Adrenal gland (tissue), 19 donors: ENCODE results near the gene COQ10A. TPM values are rescaled to one million over a fixed set of nuclear protein-coding genes. Genes with fewer than 3 reads are reported as not detected.
A peak's percentile ranks its signal among the peaks of the same experiment; 100 is the strongest.

Experiments
- DNase-seq, 7 donors: peaks; one replicate each; pipeline ENCODE4 v3.0.0-alpha.2; 2019 to 2020
- H3K27ac ChIP-seq, 5 donors: fragments of 200-600 bp; sonication (generic) in 4 of 5; 1 replicate in 3 of 5; 2 replicates in 2 of 5; pipeline versions ENCODE4 v1.5.1 to v1.8.0; 2016 to 2020; ENCODE audit warnings: mild to moderate bottlenecking in 1 of 5
- H3K27me3 ChIP-seq: fragments of 200-600 bp; 2 replicates; pipeline ENCODE4 v1.8.0; 2021
- H3K36me3 ChIP-seq, 2 donors: fragments of 200-600 bp; replicated peaks in 1 of 2; 1 replicate in 1 of 2; 2 replicates in 1 of 2; pipeline versions ENCODE4 v1.5.1 to v1.8.0; 2018 to 2022
- H3K4me1 ChIP-seq, 2 donors: fragments of 200-600 bp; replicated peaks in 1 of 2; 1 replicate in 1 of 2; 2 replicates in 1 of 2; pipeline versions ENCODE4 v1.5.1 to v1.8.0; 2018 to 2021
- H3K4me3 ChIP-seq, 4 donors: fragments of 200-600 bp; sonication (generic) in 3 of 4; one replicate each; pipeline ENCODE4 v1.5.1; 2016 to 2018
- H3K9me3 ChIP-seq, 3 donors: fragments of 200-600 bp; sonication (generic) in 1 of 3; replicated peaks in 1 of 3; 1 replicate in 2 of 3; 2 replicates in 1 of 3; pipeline versions ENCODE4 v1.5.1 to v1.8.0; 2016 to 2021
- POLR2A ChIP-seq, 2 donors: fragments of 450-650 bp; IDR thresholded peaks; one replicate each; pipeline ENCODE4 v1.6.1; 2017; ENCODE audit warnings: antibody characterized with exemption in 2 of 2, mild to moderate bottlenecking in 2 of 2, moderate library complexity in 1 of 2
- WGBS, 4 donors: extraction: QIAGEN DNeasy Blood & Tissue Kit in 2 of 4; methylation state at CpG; one replicate each; pipeline versions ENCODE4 v1.1.5 to v1.1.7; 2013 to 2017; 5-methylcytosine and 5-hydroxymethylcytosine counted together
- intact Hi-C, 2 donors: fragments of 100-400 bp; cut with DNase I; formaldehyde crosslinking; loops; one replicate each; pipeline versions ENCODE4 v1.14.1 to v1.15.0; 2022 to 2023
- long read RNA-seq, 10 donors: library from polyadenylated mRNA in 3 of 10; unstranded in 2 of 10; stranded (forward) in 1 of 10; transcript quantifications; one replicate each; pipeline ENCODE4 v2.0.0 and lab custom pipeline, GENCODE V29; 2021 to 2026
- polyA plus RNA-seq, 3 donors: library from polyadenylated mRNA; stranded (reverse); fragments of 200-250 nt in 2 of 3; fragments of 350-450 nt in 1 of 3; fragmentation: Illumina TruSeq in 1 of 3; extraction: RNeasy Lipid Tissue Mini Kit (QIAGEN cat#74804) in 1 of 3; gene quantifications; one replicate each; pipeline ENCODE4 v1.2.3, GENCODE V29; 2013 to 2014
- total RNA-seq, 9 donors: library from RNA; depleted of rRNA in 4 of 9; stranded (reverse); fragments of >200 nt in 4 of 9; fragments of 120-200 nt in 1 of 9; fragmentation: NEBNext Ultra II Directional in 1 of 9; extraction: Animal tissue kit (Norgen Biotek cat#: 25700) in 1 of 9; gene quantifications; one replicate each; pipeline versions ENCODE4 v1.1.0 to v1.2.4, GENCODE V29; 2013 to 2023
- TF ChIP-seq, protein P1 (sequence below), 6 experiments: fragments of 450-650 bp in 4 of 6; fragments of 200-600 bp in 2 of 6; sonication (generic) in 1 of 6; IDR thresholded peaks; 1 replicate in 5 of 6; 2 replicates in 1 of 6; pipeline versions ENCODE4 v1.5.1 to v1.8.0; 2016 to 2021; ENCODE audit warnings: antibody characterized with exemption in 6 of 6, mild to moderate bottlenecking in 2 of 6, moderate library complexity in 1 of 6
- donor health status: healthy with polysubstance abuse.
- donor health status: Bipolar disorder and iron deficiency.
- donor health status: DM: yes; HTN: yes; CAD: no.
- donor health status: DM: no; HTN: no; CAD: no.
- donor health status: DM: no; HTN: no; CAD: no.
- donor health status: DM: yes; HTN: yes; CAD: no.

Gene COQ10A
- total RNA-seq (10 to 100 TPM; 24.2 to 65.1 (median 33.7) TPM), polyA plus RNA-seq (10 to 100 TPM; 25.2 to 47.6 (median 36.7) TPM)
- long read RNA-seq, donor 1, partial matches to known transcripts, result 0 of 2 reads
- long read RNA-seq, donor 1, other reads (novel, unspliced or antisense), result 0 of 2 reads
- long read RNA-seq, donor 2, partial matches to known transcripts, result 0 of 6 reads
- long read RNA-seq, donor 2, other reads (novel, unspliced or antisense), result 0 of 6 reads
- long read RNA-seq, donor 3, partial matches to known transcripts, result 0 of 6 reads
- long read RNA-seq, donor 3, other reads (novel, unspliced or antisense), result 0 of 6 reads
- long read RNA-seq, donor 4, transcript COQ10A-201 (5 exons, 1,652 nt), result major isoform, 17 of 48 reads
- long read RNA-seq, donor 4, transcript COQ10A-203 (4 exons, 1,369 nt), result minor isoform, 12 of 48 reads
- long read RNA-seq, donor 4, transcript COQ10A-202 (5 exons, 1,410 nt), result major isoform, 17 of 48 reads
- long read RNA-seq, donor 4, partial matches to known transcripts, result 0 of 48 reads
- long read RNA-seq, donor 4, other reads (novel, unspliced or antisense), result 2 of 48 reads
- long read RNA-seq, donor 5, transcript COQ10A-202 (5 exons, 1,410 nt), result minor isoform, 10 of 37 reads
- long read RNA-seq, donor 5, transcript COQ10A-201 (5 exons, 1,652 nt), result major isoform, 14 of 37 reads
- long read RNA-seq, donor 5, partial matches to known transcripts, result 4 of 37 reads
- long read RNA-seq, donor 5, other reads (novel, unspliced or antisense), result 5 of 37 reads
- long read RNA-seq, donor 6, transcript COQ10A-202 (5 exons, 1,410 nt), result major isoform, 10 of 22 reads
- long read RNA-seq, donor 6, transcript COQ10A-201 (5 exons, 1,652 nt), result minor isoform, 9 of 22 reads
- long read RNA-seq, donor 6, partial matches to known transcripts, result 0 of 22 reads
- long read RNA-seq, donor 6, other reads (novel, unspliced or antisense), result 1 of 22 reads
- long read RNA-seq, donor 7, partial matches to known transcripts, result 0 of 6 reads
- long read RNA-seq, donor 7, other reads (novel, unspliced or antisense), result 0 of 6 reads
- long read RNA-seq, donor 8, transcript COQ10A-201 (5 exons, 1,652 nt), result major isoform, 9 of 14 reads
- long read RNA-seq, donor 8, partial matches to known transcripts, result 0 of 14 reads
- long read RNA-seq, donor 8, other reads (novel, unspliced or antisense), result 0 of 14 reads
- long read RNA-seq, donor 9, partial matches to known transcripts, result 0 of 6 reads
- long read RNA-seq, donor 9, other reads (novel, unspliced or antisense), result 0 of 6 reads
- long read RNA-seq, donor 10, partial matches to known transcripts, result 0 of 3 reads
- long read RNA-seq, donor 10, other reads (novel, unspliced or antisense), result 0 of 3 reads

DNA sequence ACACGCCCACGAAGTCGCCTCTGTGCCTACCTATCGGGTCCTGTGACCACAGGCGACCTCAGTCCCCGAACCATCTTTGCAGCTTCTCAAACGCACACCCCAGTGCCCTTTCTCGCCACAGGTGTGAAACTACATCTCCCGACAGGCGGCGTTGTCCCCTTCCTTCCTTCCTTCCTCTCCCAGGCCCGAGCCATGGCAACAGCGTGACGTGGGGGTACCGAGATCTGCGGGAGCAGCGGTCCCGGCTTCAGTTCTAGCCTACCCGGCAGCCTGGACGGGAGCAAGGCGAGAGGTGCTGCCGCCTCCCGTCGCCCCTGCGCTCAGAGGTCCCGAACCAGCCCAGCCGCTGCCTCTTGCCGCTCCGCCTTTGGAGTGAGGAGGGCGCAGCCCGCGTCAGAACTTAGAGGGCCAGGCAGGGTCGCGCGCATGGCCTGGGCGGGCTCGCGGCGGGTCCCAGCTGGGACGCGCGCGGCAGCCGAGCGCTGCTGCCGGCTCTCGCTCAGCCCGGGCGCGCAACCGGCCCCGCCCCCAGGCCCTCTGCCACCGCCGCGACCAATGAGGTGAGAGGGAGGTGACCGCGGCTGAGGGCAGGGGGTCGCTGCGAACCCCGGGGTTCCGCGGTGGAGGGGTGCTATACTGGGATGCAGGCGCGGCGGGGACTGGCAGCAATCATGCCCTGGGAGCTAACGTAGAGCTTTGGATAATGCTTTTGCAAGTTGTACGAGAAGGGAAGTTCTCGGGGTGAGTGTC, at the start of gene COQ10A:
Gene COQ10A (plus strand): TSS at position 250 of the 750 bp plus-strand sequence. CDS start 177 bp downstream, at position 427.
- Histone ChIP-seq H3K27me3 (no peaks in the 10 kb centered on the region), H3K27ac (peak within 1 kb of the TSS; percentile 77 to 99 (median 86)), H3K36me3 (peaks cover 0 to 21% of the 10 kb centered on the region in 2 donors), H3K4me3 (peak within 1 kb of the TSS; percentile 16 to 85 (median 38)), H3K4me1 (peaks cover 23 to 24% of the 10 kb centered on the region in 2 donors), H3K9me3 (no peaks in the 10 kb centered on the region)
- 0 to 1% (median 1%) methylated on average over 14 to 68 of the region's 68 CpGs for WGBS, 4 donors
- intact Hi-C loops, result no loop called here
- TF ChIP-seq POLR2A (IDR thresholded peaks at IDR 0.05), result peak; percentile 95 to 96
- TF ChIP-seq, protein P1, sequence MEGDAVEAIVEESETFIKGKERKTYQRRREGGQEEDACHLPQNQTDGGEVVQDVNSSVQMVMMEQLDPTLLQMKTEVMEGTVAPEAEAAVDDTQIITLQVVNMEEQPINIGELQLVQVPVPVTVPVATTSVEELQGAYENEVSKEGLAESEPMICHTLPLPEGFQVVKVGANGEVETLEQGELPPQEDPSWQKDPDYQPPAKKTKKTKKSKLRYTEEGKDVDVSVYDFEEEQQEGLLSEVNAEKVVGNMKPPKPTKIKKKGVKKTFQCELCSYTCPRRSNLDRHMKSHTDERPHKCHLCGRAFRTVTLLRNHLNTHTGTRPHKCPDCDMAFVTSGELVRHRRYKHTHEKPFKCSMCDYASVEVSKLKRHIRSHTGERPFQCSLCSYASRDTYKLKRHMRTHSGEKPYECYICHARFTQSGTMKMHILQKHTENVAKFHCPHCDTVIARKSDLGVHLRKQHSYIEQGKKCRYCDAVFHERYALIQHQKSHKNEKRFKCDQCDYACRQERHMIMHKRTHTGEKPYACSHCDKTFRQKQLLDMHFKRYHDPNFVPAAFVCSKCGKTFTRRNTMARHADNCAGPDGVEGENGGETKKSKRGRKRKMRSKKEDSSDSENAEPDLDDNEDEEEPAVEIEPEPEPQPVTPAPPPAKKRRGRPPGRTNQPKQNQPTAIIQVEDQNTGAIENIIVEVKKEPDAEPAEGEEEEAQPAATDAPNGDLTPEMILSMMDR (IDR thresholded peaks at IDR 0.05), result peak; percentile 43 to 82 (median 70)
- DNase-seq, result peak; percentile 90 to 96 (median 92)

DNA sequence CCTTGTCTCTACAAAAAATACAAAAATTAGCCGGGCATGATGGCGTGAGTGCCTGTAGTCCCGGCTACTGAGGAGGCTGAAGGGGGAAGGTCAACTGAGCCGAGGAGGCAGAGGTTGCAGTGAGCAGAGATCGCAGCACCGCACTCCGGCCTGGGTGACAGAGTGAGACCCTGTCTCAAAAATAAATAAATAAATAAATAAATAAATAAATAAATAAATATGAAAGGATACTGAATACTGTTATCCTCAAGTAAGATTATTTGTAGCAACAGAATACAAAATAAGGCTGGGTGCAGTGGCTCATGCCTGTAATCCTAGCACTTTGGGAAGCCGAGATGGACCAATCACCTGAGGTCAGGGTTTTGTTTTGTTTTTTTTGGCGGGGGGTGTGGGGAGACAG, 46.9 kb upstream of the COQ10A start:
- no peak for DNase-seq
- TF ChIP-seq, protein P1 (IDR thresholded peaks at IDR 0.05), result no peak
- TF ChIP-seq POLR2A (IDR thresholded peaks at IDR 0.05), result no peak
- H3K27ac ChIP-seq, result peak overlapping the region in 3 of 5 donors; percentile 93 to 99 (median 98)
- no peaks in the 10 kb centered on the region for H3K27me3 ChIP-seq
- peaks cover 0 to 15% of the 10 kb centered on the region in 2 donors for H3K36me3 ChIP-seq
- no peaks in the 10 kb centered on the region for H3K9me3 ChIP-seq
- H3K4me1 ChIP-seq, result peaks cover 14 to 35% of the 10 kb centered on the region in 2 donors
- 81 to 85% (median 84%) methylated on average over 9 of the region's 9 CpGs for WGBS, 4 donors
- intact Hi-C loops, result loop anchor here in 1 of 2 donors (5.0 kb wide), 1 partner anchor 37 kb away; the partner anchor contains the start of gene ANKRD52
- H3K4me3 ChIP-seq, result no peak overlapping the region

DNA sequence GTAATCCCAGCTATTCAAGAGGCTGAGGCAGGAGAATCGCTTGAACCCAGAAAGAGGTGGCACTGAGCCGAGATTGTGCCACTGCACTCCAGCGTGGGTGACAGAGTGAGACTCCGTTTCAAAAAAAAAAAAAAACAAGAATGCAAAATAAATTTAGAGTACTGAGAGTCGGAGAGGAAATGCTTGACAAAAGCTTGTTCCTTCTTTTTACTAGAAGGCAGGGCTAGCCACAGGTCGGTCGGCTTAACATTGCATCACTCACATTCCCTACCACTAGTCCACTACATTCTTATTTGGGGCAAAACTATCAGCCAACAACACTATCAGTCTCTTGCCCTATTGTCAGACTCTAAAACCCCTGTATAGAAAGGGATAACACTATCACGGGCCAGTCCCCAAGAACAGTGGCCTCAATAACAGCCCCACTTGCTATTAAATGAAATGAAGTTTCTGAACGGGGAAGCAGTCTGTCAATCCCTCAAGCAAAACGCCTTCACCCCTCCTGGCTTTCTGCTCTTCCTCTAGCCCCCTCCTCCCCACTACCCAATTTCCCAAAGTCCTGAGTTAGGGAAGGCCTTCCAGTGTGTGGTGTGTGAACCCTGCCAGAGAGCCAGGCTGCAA, 46.0 kb upstream of the COQ10A start:
- Histone ChIP-seq H3K4me3 (peak overlapping the region; percentile 73 to 97 (median 79)), H3K36me3 (peaks cover 0 to 9% of the 10 kb centered on the region in 2 donors), H3K4me1 (peaks cover 18 to 42% of the 10 kb centered on the region in 2 donors), H3K27me3 (no peaks in the 10 kb centered on the region), H3K27ac (peak overlapping the region; percentile 88 to 99 (median 98)), H3K9me3 (no peaks in the 10 kb centered on the region)
- peak in 4 of 7 donors; percentile 34 to 72 (median 50) for DNase-seq
- 2 to 5% (median 3%) methylated on average over 10 of the region's 10 CpGs for WGBS, 4 donors
- TF ChIP-seq POLR2A (IDR thresholded peaks at IDR 0.05), result peak in 1 of 2 donors; percentile 49
- TF ChIP-seq, protein P1 (IDR thresholded peaks at IDR 0.05), result no peak
- intact Hi-C loops, result loop anchor here in 1 of 2 donors (5.0 kb wide), 1 partner anchor 37 kb away; the partner anchor contains the start of gene ANKRD52
